GM18867 (cell line): Measurements from ENCODE around the gene CRYBG2.

Experiments
- ATAC-seq: cut with Tn5 transposase; IDR thresholded peaks from one replicate; pipeline ENCODE4 v1.9.1; 2021; ENCODE audit warnings: mild to moderate bottlenecking, moderate library complexity; ENCODE audit not compliant: unreplicated experiment

CRYBG2 gene

GRCh38 chr1:26370591-26371382 lies 16.9 kb upstream of the CRYBG2 start:
- ATAC-seq: no peak

- ATAC-seq: no peak
Observed at GRCh38 chr1:26368486-26368885, 14.6 kb upstream of the CRYBG2 start.

GRCh38 chr1:26368006-26368405 lies 14.1 kb upstream of the CRYBG2 start:
- ATAC-seq: no peak

GRCh38 chr1:26367441-26367840 lies 13.5 kb upstream of the CRYBG2 start:
- ATAC-seq: no peak

GRCh38 chr1:26364956-26365355 lies 11.0 kb upstream of the CRYBG2 start:
- ATAC-seq: no peak

GRCh38 chr1:26363549-26364448 lies 9.9 kb upstream of the CRYBG2 start:
- no peak for ATAC-seq

- no peak for ATAC-seq
Observed at GRCh38 chr1:26362331-26362730, 8.4 kb upstream of the CRYBG2 start.

GRCh38 chr1:26361605-26362122 lies 7.7 kb upstream of the CRYBG2 start:
- ATAC-seq: no peak

- ATAC-seq: no peak
Observed at GRCh38 chr1:26360807-26361604, 7.1 kb upstream of the CRYBG2 start.

- no peak for ATAC-seq
Observed at GRCh38 chr1:26359981-26360806, 6.3 kb upstream of the CRYBG2 start.

- no peak for ATAC-seq
Observed at GRCh38 chr1:26358411-26359384, 4.8 kb upstream of the CRYBG2 start.

- no peak for ATAC-seq
Observed at GRCh38 chr1:26357121-26357602, 3.2 kb upstream of the CRYBG2 start.

GRCh38 chr1:26356106-26356505 lies 2.2 kb upstream of the CRYBG2 start:
- no peak for ATAC-seq

- no peak for ATAC-seq
Observed at GRCh38 chr1:26354972-26355371, 1.0 kb upstream of the CRYBG2 start.

- no peak for ATAC-seq
Observed at GRCh38 chr1:26353210-26353859, 595 bp downstream of the CRYBG2 start.

GRCh38 chr1:26352338-26352679 lies 1.6 kb downstream of the CRYBG2 start:
- no peak for ATAC-seq

GRCh38 chr1:26351590-26352337 lies 2.2 kb downstream of the CRYBG2 start:
- no peak for ATAC-seq
